A204.1 (cell line): Measurements from ENCODE around the gene ZNF215.
"Not testable (repeated sequence)": the region's sequence is repeated elsewhere in the genome, so short reads cannot be mapped to it uniquely, and the experiment has no call there.

Source experiments
- FAIRE-seq: peaks from 2 replicates; lab custom pipeline; 2012; peaks lifted over from hg19 to GRCh38; lab: Jason Lieb, UNC

ZNF215 gene

DNA sequence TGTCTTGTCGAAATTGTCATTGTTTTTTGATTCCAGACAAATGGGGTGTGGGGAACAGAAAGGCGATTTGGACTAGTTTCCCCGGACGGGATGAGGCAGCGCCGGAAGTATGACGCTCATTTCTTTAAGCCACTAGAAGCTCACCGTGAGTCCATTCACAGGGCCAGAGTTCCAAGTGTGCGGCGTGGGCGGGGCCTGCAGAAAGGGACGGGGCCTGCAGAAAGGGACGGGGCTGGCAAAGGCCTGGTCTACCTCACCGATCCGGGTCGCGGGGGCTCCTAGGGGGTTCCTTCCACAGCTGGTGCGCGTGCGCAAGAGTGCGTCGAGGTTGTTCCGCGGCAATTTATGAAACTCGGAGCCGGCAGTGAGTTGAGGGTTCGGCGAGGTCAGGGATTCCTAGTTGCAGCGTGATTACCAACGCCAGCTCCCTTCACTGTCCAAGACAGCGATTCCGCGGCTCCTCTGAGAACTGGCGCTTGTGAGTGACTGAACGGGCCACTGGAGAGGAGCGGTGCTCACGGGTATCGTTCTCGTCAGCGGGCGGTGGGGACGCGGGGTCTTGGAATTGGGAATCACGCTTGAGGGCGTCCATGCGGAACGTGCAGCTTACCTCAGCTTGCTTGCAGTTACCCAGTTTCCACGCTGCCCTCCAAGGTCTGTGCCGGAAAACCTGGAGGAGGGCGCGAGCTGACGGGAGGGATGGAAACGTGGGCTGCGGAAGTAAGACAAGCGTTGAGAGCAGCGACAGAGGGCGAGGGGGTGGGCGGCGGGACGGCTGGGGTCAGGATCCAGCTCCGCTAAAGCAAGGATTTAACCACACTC lies at the start of gene ZNF215:
ZNF215 (plus strand) TSS at position 219 of the 822 bp plus-strand sequence. CDS start 5,847 bp downstream, outside the sequence.
- FAIRE-seq = peak; percentile 39

DNA sequence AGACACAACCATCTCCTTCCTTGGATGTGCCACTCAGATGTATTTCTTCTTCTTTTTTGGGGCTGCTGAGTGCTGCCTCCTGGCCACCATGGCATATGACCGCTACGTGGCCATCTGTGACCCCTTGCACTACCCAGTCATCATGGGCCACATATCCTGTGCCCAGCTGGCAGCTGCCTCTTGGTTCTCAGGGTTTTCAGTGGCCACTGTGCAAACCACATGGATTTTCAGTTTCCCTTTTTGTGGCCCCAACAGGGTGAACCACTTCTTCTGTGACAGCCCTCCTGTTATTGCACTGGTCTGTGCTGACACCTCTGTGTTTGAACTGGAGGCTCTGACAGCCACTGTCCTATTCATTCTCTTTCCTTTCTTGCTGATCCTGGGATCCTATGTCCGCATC lies 49.3 kb upstream of the ZNF215 start:
- no peak for FAIRE-seq

DNA sequence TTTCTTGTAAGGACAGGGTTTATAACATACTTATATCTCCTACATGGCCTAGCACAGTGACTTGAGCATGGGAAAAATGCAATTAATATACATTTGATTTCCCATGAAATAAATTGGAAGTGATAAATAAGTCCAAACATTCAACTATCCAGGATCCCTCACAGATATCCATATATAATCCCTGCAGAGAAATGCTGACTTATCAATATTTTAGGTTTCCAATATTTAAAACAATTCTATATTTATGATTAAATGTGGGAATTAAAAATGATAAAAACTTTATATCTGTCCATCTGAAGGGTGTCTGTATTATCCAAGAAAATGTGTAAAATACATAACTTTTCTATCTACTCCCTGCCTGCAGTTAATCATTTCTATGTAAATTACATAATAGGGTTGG lies 43.5 kb upstream of the ZNF215 start:
- no peak for FAIRE-seq

DNA sequence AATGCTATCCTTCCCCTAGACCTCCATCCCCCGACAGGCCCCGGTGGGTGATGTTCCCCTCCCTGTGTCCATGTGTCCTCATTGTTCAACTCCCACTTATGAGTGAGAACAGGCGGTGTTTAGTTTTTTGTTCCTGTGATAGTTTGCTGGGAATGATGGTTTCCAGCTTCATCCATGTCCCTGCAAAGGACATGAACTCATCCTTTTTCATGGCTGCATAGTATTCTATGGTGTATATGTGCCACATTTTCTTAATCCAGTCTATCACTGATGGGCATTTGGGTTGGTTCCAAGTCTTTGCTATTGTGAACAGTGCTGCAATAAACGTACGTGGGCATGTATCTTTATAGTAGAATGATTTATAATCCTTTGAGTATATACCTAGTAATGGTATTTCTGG lies 38.5 kb upstream of the ZNF215 start:
- FAIRE-seq = not testable (repeated sequence)

DNA sequence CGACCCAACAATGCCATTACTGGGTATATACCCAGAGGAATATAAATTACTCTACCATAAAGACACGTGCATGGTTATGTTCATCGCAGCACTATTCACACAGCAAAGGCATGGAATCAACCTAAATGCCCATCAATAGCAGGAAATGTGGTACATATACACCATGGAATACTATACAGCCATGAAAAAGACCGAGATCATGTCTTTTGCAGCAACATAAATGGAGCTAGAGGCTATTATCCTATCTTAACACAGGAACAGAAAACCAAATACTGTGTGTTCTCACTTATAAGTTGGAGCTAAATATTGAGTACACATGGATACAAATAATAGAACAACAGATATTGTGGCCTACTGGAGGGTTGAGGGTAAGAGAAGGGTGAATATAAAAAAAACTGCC lies 37.4 kb upstream of the ZNF215 start:
- no peak for FAIRE-seq

DNA sequence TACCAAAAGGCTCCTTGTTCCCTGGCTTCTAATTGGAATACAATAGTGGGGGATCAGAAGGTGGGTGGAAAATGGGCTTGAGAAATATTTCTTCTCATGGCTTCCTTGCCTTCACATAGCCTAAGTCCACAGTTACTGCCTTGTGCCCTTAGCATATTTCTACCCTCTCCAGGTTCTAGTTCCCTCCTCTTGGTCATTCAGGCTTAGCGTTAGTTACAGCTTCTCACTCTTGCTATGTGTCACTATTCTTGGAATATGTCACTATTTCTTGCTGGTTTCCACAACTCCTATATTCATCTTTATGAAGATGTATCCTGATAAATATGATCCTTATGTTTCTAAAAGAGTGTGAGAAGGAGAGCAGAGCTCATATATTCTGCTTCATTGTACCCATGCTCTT lies 36.4 kb upstream of the ZNF215 start:
- FAIRE-seq = no peak

DNA sequence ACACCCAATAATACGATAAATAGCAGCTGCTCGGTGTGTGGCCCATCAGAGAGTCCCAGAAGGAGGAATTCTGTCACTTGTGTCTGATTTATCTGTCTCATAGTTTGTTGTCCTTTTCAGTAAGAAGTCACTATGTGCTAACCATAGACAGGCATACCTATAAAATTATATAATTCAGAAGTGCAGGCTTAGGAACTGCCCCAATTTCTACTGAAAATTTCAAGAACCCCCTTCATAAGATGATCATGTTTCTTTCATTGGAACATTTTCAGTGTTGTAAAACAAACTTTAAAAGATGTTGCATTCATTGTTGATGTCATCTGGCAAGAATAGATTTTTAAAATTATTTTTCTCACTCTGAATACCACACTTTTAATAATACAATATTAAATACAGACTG lies 33.8 kb upstream of the ZNF215 start, which contains the start of gene OR2D2:
OR2D2 (minus strand) TSS at position 101 of the 400 bp plus-strand sequence; CDS start at position 101, 0 bp downstream.
- FAIRE-seq = no peak

DNA sequence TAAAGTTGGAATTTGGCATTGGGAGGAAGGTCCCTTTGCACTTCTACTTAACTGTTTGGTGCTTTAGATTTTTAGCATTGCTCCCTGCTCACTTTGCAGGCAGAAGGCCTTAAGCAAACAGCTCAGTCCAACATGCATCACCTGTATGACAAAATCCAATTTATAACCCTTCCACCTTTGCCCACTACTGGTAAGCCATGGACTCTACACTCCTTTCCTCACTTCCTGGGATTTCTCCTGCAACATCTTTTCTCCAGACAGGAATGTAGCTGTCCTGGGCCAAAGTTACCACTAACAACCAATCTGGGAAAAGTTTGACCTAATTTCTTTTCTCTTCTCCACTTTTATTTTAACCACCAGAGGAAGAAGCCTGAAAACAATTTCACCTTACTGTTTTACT lies 32.1 kb upstream of the ZNF215 start:
- FAIRE-seq = no peak

DNA sequence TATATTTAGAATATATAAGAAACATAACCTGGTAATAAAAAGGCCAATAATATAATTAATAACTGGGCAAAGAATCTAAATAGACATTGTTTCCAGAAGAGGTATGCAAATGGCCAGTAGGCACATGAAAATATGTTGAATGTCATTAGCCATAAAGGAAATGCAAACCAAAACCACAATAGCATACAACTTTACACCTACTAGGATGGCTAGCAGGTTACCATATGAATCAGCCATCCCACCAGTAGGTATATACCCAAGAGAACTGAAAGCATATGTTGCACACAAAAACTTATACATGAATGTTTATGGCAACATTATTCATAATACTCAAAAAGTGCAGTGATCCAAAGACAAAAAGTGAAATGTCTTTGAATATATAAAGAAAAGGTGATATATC lies 31.2 kb upstream of the ZNF215 start:
- FAIRE-seq = no peak

DNA sequence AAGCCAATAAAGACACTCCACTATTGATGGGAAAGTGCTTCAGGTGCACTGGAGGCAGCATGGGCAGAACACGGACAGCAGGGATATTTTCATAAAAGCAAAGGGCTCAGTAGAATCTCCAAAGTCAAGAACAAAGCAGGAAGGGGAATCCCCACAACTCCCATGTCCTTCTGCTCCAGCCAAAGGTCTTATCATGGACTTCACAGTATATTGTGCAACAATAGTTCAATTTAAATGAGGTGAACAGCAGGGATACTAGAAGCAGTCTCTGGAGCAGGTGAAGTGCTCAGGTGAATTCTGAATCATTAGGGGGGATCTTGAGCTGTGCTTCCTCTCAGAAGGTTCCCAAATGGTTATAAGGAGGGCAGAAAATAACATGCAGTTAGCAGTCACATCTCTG lies 27.3 kb upstream of the ZNF215 start:
- no peak for FAIRE-seq

DNA sequence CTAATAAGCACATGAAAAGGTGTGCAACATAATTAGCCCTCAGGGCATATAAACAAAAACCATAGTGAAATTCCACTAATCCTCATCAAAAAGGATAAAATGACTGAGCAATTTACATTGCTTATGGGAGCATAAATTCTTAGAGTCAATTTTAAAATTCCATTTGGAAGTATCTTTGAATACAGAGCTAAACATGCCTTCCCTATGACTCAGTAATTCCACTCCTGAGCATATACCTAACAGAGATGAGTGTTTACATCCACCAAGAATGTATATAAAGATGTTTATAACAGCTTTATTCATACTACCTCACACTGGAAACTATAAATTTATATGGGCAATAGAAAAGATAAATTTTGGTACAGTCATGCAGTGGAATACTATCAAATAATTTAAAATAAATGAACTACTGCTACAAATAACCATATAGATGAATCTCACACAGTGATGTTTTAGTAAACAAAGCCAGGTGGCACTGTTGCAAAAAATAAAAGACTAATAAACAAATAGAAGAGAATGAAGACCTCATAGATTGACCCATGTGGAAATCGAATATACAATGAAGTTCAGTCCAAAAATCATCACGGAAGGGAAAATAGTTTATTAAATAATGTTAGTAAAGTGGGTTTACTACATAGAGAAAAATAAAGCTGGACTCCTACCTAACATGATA lies 25.8 kb upstream of the ZNF215 start:
- FAIRE-seq = peak; percentile 11

DNA sequence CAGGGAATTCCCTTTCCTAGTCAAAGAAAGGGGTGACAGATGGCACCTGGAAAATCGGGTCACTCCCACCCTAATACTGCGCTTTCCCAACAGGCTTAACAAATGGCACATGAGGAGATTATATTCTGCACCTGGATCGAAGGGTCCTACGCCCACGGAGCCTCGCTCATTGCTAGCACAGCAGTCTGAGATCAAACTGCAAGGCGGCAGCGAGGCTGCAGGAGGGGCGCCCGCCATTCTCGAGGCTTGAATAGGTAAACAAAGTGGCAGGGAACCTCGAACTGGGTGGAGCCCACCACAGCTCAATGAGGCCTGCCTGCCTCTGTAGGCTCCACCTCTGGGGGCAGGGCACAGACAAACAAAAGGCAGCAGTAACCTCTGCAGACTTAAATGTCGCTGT lies 21.4 kb upstream of the ZNF215 start:
- not testable (repeated sequence) for FAIRE-seq

DNA sequence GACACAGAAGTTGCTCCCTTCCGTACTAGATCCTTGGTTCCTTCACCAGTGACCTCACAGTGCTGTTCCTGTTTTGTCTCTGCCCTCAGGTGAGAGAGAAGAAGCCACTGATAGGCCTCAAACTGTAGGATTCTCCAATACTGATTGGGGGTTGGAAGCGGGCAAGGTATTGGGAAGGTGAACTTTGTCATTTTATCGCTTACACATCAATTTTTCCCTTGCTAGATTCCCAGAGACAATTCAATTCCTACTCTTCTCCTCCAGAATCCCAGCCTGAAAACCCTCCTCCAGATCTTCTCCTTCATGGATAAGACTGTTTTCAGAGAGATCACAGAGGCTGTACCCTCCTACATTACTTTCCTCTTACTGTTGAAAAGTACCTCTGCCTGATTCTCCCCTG lies 14.8 kb upstream of the ZNF215 start:
- no peak for FAIRE-seq

DNA sequence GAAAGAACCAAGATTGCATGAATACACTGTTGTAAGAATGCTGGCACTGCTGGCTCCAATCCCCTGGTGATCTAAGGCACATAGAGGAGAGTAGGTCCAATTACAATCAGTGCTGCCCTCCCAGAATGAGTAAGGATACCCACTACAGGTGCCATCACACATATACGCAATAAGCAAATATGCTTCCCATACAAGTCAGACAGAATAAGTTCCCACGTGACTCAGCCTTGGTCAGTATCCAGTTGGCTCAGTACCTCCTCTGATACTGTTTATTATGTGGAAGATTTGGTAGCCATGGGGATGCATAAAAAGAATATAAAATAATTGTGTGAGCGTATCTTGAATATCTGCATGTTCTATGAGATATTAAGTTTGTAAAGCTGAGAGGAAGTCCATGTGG lies 14.3 kb upstream of the ZNF215 start:
- no peak for FAIRE-seq

DNA sequence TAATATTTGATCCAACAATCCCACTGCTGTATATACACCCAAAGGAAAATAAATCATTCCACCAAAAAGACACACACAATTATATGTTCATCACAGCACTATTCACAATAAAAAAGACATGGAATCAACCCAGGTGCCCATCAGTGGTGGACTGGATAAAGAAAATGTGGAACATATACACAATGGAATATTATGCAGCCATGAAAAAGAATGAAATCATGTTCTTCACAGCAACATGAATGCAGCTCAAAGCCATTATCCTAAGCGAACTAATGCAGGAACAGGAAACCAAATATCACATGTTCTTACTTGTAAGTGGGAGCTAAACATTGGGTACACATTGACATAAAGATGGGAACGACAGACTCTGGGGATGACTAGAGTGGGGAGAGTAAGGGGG lies 6.5 kb upstream of the ZNF215 start:
- no peak for FAIRE-seq

DNA sequence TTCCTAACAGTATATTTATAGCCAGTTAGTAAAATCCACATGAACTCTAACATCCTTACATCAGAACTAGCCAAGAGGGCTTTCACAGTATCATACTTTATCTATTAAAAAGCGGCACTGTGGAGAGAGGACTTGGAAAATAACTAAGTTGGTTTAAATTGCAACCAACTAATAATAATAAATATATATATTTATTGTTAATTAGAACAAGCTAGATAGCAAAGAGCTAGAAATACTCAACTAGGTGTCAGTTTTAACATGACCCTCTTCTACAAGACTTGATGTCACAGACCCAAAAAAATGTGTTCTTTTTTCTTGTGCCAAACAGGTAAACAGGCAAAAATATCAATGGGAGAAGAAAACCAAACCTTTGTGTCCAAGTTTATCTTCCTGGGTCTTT lies 5.5 kb upstream of the ZNF215 start, which contains the start of gene OR2D3:
OR2D3 (plus strand) TSS at position 301 of the 400 bp plus-strand sequence; CDS start at position 301, 0 bp downstream.
- no peak for FAIRE-seq

DNA sequence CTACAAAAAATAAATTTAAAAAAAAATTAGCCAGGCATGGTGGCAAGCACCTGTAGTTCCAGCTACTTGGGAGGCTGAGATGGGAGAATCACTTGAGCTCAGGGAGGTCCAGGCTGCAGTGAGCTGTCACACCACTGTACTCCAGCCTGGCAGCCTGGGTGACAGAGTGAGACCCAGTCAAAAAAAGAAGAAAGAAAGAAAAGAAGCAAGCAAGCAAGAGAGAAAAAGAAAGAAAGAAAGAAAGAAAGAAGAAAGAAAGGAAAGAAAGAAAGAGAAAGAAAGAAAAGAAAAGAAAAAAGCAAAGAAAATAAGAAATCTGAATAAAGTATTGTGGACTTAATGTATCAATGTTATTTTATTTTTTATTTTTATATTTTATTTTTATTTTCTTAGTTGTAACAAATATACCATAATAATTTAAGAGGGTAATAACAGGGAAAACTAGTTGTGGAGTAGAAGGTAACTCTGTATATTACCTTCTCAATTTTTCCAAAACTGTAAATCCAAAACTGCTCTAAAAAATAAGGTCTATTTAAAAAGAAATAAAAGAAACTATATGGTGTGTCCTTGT lies 1.1 kb upstream of the ZNF215 start:
- FAIRE-seq = no peak

DNA sequence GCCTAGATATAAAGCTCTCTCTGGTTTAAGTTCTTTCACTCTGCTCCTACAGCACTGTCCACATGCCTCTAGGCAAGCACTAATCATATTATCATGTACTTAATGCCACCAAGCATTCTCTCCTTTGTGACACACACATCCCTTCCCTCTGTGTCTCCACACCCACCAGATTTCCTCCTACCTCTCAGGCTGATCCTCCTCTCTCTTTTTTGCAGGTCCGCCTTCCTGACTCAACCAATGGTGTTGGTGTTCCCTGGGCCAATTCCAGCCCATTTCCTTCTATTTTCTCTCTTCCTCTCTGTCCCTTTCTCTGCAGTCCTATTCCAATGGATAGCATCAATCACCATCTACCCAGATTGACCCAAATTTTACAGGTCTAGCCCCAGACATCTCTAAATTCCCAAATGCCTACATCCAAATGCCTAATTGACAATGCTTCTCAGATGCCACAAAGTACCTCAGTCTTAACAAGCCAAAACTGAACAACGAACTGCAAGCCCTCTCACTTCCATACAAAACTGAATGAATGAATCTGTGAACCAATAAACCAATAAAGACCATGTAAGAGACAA lies 504 bp upstream of the ZNF215 start:
- no peak for FAIRE-seq

DNA sequence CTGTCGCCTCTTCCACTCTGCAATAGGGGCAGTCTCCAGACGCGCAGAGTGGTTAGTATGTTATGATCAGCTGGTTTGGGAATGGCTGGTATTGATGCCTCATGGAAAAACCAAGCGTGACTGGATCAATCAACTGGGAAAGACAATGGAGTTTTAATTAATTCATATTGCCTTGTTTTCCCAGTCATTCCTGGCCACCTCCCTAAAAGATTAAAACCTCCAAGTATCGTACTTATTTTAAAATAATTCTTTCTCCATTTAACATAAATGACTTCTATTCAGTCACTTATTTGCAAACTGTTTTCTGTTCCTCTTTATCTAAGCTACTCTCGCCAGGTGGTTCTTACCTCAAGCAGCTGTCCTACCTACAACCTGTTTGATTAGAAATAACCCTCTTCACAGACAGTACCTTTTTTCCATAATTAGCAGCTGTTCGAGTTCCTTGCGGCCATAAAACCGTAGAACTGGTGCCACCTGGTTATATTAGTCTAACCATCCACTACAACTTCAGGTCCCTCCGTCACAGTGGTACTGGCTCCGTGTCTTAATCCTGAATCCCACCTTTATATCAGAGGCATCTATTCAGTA lies 898 bp downstream of the ZNF215 start:
- FAIRE-seq = no peak

DNA sequence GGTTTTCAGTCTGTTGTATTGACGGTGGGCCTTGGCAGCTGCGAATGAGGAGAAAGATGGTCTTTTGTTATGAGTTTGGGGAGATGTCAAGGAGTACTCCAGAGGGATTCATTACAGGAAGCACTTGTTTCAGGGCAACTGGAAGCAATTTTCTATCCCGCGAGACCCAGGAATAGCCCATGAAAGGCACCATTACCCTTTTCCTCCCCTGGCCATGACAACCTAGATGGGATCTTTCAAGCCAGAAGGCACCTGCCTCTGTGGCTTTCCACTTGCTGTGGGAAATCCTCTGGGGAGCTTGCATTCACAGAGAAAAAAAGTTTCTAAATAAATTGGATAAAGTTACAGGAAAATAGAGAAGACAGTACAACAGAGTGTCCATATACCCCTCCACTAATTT lies 2.7 kb downstream of the ZNF215 start:
- no peak for FAIRE-seq

DNA sequence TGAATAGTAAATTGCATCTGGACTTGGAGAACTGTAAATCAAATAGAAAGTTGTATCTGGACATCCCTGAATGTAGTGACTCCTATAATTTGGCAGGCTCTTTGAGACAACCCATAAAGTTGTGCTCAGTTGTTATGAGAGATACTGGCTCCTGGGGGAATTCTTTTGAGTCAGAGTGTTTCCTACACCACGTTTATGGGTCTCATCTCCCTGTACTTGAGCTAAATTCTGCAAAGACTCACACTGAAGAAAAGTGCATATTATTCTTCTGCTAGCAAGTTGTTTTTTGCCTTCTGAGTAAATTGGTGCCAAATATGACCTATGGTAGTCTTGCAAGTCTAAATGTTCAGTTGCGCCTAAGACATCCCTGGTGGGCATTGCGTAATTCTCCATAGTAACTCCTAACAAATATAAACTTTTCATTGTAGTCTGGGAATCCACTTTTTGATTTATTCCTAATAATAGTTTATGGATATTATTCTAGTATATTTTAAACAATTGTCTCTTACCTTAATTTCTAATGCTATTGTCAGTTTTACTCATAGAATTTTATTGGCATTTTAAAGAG lies 5.0 kb downstream of the ZNF215 start:
- no peak for FAIRE-seq

DNA sequence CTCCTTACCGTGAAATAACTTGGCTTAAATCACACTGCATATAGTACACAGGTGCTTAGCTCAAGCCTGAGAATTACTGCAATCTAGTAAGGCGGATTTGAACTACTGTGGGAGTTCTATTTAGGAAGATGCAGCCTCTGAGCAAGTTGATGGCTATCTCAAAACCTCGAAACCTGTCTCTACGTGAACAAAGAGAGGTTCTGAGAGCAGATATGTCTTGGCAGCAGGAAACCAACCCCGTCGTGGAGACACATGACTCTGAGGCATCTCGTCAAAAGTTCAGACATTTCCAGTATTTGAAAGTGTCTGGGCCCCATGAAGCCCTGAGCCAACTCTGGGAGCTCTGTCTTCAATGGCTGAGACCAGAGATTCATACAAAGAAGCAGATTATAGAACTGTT lies 5.9 kb downstream of the ZNF215 start:
- FAIRE-seq = no peak
